Endothelial cell of umbilical vein (primary cell): ENCODE results near the gene PCDH9. TPM values are rescaled to one million over a fixed set of nuclear protein-coding genes. Genes with fewer than 3 reads are reported as not detected.

ENCODE experiments used
- BruUV-seq: library from RNA; stranded (reverse); fragments of 400-500 nt; replicated peaks from 2 replicates; lab custom pipeline; 2021; lab: Mats Ljungman, UMichigan
- CTCF ChIA-PET: fragments of 300-600, 350-600 bp; sonication (Branson Sonifier 250); formaldehyde crosslinking; loops from one replicate; lab custom pipeline; 2021; ENCODE audit warnings: antibody characterized with exemption, inconsistent platforms; lab: Charles Lee
- POLR2A ChIA-PET: fragments of 300-600, 350-600 bp; sonication (Branson Sonifier 250); formaldehyde crosslinking; loops from one replicate; lab custom pipeline; 2021; ENCODE audit warnings: antibody characterized with exemption, inconsistent platforms; lab: Charles Lee
- DNase-seq: peaks from one replicate; pipeline ENCODE4 v3.0.0-alpha.2; 2011; ENCODE audit warnings: low read depth, low spot score
- FAIRE-seq: peaks from 2 replicates; lab custom pipeline; 2011; peaks lifted over from hg19 to GRCh38; lab: Jason Lieb, UNC
- H2AFZ ChIP-seq: 2 replicates; pipeline ENCODE4 v1.6.0; 2012; ENCODE audit warnings: low read depth, low read length, control low read depth, inconsistent platforms
- H3K27ac ChIP-seq: 2 replicates; pipeline ENCODE4 v1.5.1; 2011; ENCODE audit warnings: low read depth, mild to moderate bottlenecking, control low read depth, low read length, moderate library complexity; ENCODE audit not compliant: insufficient read depth
- H3K27me3 ChIP-seq, 2 experiments: 2 replicates each; pipeline versions ENCODE4 v1.6.0 to v1.6.1; 2011; ENCODE audit warnings: low read length in 2 of 2, mixed read lengths in 1 of 2; ENCODE audit not compliant: control insufficient read depth in 2 of 2, insufficient read depth in 2 of 2
- H3K36me3 ChIP-seq, 2 experiments: 2 replicates in 1 of 2; 3 replicates in 1 of 2; pipeline ENCODE4 v1.5.1; 2011; ENCODE audit warnings: low read length in 2 of 2, mild to moderate bottlenecking in 1 of 2, moderate library complexity in 1 of 2; ENCODE audit not compliant: control insufficient read depth in 2 of 2, insufficient read depth in 2 of 2; ENCODE audit errors: extremely low read depth in 1 of 2
- H3K4me1 ChIP-seq: 3 replicates; pipeline ENCODE4 v1.5.1; 2011; ENCODE audit warnings: mild to moderate bottlenecking, low read length; ENCODE audit not compliant: control insufficient read depth, insufficient read depth; ENCODE audit errors: extremely low read depth
- H3K4me2 ChIP-seq: 2 replicates; pipeline ENCODE4 v1.6.1; 2011; ENCODE audit warnings: low read length, control low read depth, mixed read lengths; ENCODE audit not compliant: insufficient read depth
- H3K4me3 ChIP-seq, 3 experiments: fragments of 200-600 bp in 1 of 3; sonication (generic), shearing (Covaris generic) in 1 of 3; replicated peaks in 1 of 3; 2 replicates each; pipeline ENCODE4 v1.5.1; 2011 to 2016; ENCODE audit warnings: control low read depth in 3 of 3, low read length in 3 of 3, mild to moderate bottlenecking in 2 of 3, inconsistent platforms in 1 of 3, low read depth in 1 of 3, moderate library complexity in 1 of 3; ENCODE audit not compliant: insufficient read depth in 1 of 3
- H3K79me2 ChIP-seq: 2 replicates; pipeline ENCODE4 v1.6.0; 2012; ENCODE audit warnings: low read length, inconsistent platforms; ENCODE audit not compliant: control insufficient read depth, insufficient read depth
- H3K9ac ChIP-seq: replicated peaks from 2 replicates; pipeline ENCODE3; 2011; ENCODE audit warnings: low read length, control low read depth; ENCODE audit not compliant: insufficient read depth; ENCODE audit errors: extremely low read depth
- H3K9me1 ChIP-seq: replicated peaks from 3 replicates; pipeline ENCODE4 v1.6.0; 2011; ENCODE audit warnings: mild to moderate bottlenecking, low read length; ENCODE audit not compliant: control insufficient read depth, insufficient read depth; ENCODE audit errors: extremely low read depth
- H3K9me3 ChIP-seq: replicated peaks from 2 replicates; pipeline ENCODE4 v1.5.1; 2012; ENCODE audit warnings: low read length, inconsistent platforms; ENCODE audit not compliant: control insufficient read depth, insufficient read depth
- H4K20me1 ChIP-seq: replicated peaks from 2 replicates; pipeline ENCODE3; 2011; ENCODE audit warnings: mild to moderate bottlenecking, low read length; ENCODE audit not compliant: control insufficient read depth, insufficient read depth; ENCODE audit errors: extremely low read depth
- CTCF ChIP-seq, 2 donors: IDR thresholded peaks; 1 replicate in 1 of 2; 2 replicates in 1 of 2; pipeline ENCODE4 v1.5.1; 2011; ENCODE audit warnings: low read length in 2 of 2, mild to moderate bottlenecking in 2 of 2, moderate library complexity in 2 of 2, control low read depth in 1 of 2, inconsistent platforms in 1 of 2, low read depth in 1 of 2; ENCODE audit not compliant: insufficient read depth in 1 of 2; ENCODE audit errors: extremely low read depth in 1 of 2
- EZH2 ChIP-seq: IDR thresholded peaks from 2 replicates; pipeline ENCODE4 v1.6.1; 2012; ENCODE audit warnings: borderline replicate concordance, low read depth, mild to moderate bottlenecking, moderate library complexity, low read length, inconsistent platforms; ENCODE audit not compliant: severe bottlenecking
- FOS ChIP-seq: IDR thresholded peaks from 2 replicates; pipeline ENCODE4 v1.6.1; 2011; ENCODE audit warnings: mild to moderate bottlenecking, low read length, moderate library complexity, borderline replicate concordance; ENCODE audit not compliant: insufficient read depth
- GATA2 ChIP-seq: IDR thresholded peaks from 2 replicates; pipeline ENCODE4 v1.7.0; 2011; ENCODE audit warnings: low read depth, mild to moderate bottlenecking, moderate library complexity, mixed read lengths, low read length; ENCODE audit not compliant: insufficient read length, insufficient read depth
- JUN ChIP-seq: IDR thresholded peaks from 2 replicates; pipeline ENCODE4 v1.6.1; 2011; ENCODE audit warnings: borderline replicate concordance, low read depth; ENCODE audit not compliant: insufficient read length, insufficient read depth
- MAX ChIP-seq: IDR thresholded peaks from 2 replicates; pipeline ENCODE4 v1.6.1; 2011; ENCODE audit not compliant: insufficient read depth, insufficient read length
- MYC ChIP-seq: IDR thresholded peaks from one replicate; pipeline ENCODE4 v1.6.1; 2011; ENCODE audit warnings: mild to moderate bottlenecking, low read depth, low read length
- POLR2A ChIP-seq: IDR thresholded peaks from 2 replicates; pipeline ENCODE4 v1.6.1; 2012; ENCODE audit warnings: low read depth, mild to moderate bottlenecking, control low read depth, low read length
- POLR2AphosphoS5 ChIP-seq: IDR thresholded peaks from 2 replicates; pipeline ENCODE4 v1.6.1; 2012; ENCODE audit warnings: low read depth, mild to moderate bottlenecking, control low read depth, low read length, moderate library complexity; ENCODE audit not compliant: insufficient read depth
- dilution Hi-C: fragments of 300-500 bp; cut with MboI; formaldehyde crosslinking; loops from one replicate; pipeline ENCODE4 v1.15.0; 2019; ENCODE audit warnings: low sequenced_read_pairs; ENCODE audit not compliant: extremely low pct_ligation_motif_present
- intact Hi-C: fragments of 100-400 bp; cut with micrococcal nuclease; formaldehyde crosslinking; loops from one replicate; pipeline ENCODE4 v1.10.0; 2022
- polyA plus RNA-seq, 4 experiments: library from polyadenylated mRNA; depleted of rRNA in 3 of 4; stranded (reverse) in 3 of 4; unstranded in 1 of 4; fragments of >200 nt; gene quantifications; 2 replicates each; pipeline versions ENCODE4 v1.2.1 to v1.2.3, GENCODE V29; 2011 to 2012; ENCODE audit warnings: missing spikeins in 1 of 4
- total RNA-seq: library from RNA; stranded (reverse); gene quantifications from 2 replicates; pipeline ENCODE4 v1.2.3, GENCODE V29; 2021

Gene PCDH9
- total and polyA plus RNA-seq, 2 donors (not counting 3 experiments of a cell fraction or from before 2014, with no cell fraction given): 1.1 to 5.2 TPM

- Histone ChIP-seq H4K20me1 (no peaks in the 10 kb centered on the region), H2AFZ (no peak overlapping the region), H3K4me2 (no peak overlapping the region), H3K9me1 (no peaks in the 10 kb centered on the region), H3K9ac (no peak overlapping the region), H3K27ac (no peak overlapping the region), H3K4me1 (peaks cover 5% of the 10 kb centered on the region), H3K27me3 (no peaks in the 10 kb centered on the region), H3K9me3 (no peaks in the 10 kb centered on the region), H3K4me3 (no peak overlapping the region), H3K79me2 (no peaks in the 10 kb centered on the region), H3K36me3 (no peaks in the 10 kb centered on the region)
- FAIRE-seq (no peak), DNase-seq (no peak)
- dilution Hi-C loops (no loop called here), intact Hi-C loops (no loop called here)
- ChIA-PET CTCF (interaction anchor here (0.9 to 1.1 kb wide), 2 partner anchors 616 to 1578 kb away, joined by 3 to 4 read pairs; no protein-coding TSS in a partner anchor), POLR2A (no interaction called here)
- TF ChIP-seq CTCF (IDR thresholded peaks at IDR 0.05; ENCODE audit: extremely low read depth in 1 of 2, insufficient read depth in 1 of 2, low read depth in 1 of 2, low read length in 2 of 2) (no peak), POLR2A (no peak), GATA2 (no peak)
- BruUV-seq: no TSS peak
Measured at GRCh38 chr13:67235265-67235664, 5.1 kb upstream of the PCDH9 start.

GRCh38 chr13:67232384-67232783 is 2.2 kb upstream of the PCDH9 start:
- TF ChIP-seq POLR2A (no peak), CTCF (IDR thresholded peaks at IDR 0.05; ENCODE audit: extremely low read depth in 1 of 2, insufficient read depth in 1 of 2, low read depth in 1 of 2, low read length in 2 of 2) (no peak), POLR2AphosphoS5 (no peak), MAX (no peak), JUN (no peak), EZH2 (no peak), FOS (no peak), MYC (no peak), GATA2 (no peak)
- DNase-seq: no peak
- Histone ChIP-seq H3K9ac (no peak overlapping the region), H4K20me1 (no peaks in the 10 kb centered on the region), H3K36me3 (no peaks in the 10 kb centered on the region), H2AFZ (no peak overlapping the region), H3K4me1 (peaks cover 14% of the 10 kb centered on the region), H3K9me3 (no peaks in the 10 kb centered on the region), H3K4me2 (no peak overlapping the region), H3K27ac (no peak overlapping the region), H3K79me2 (no peaks in the 10 kb centered on the region), H3K9me1 (no peaks in the 10 kb centered on the region), H3K4me3 (no peak overlapping the region), H3K27me3 (no peaks in the 10 kb centered on the region)
- no peak for FAIRE-seq
- POLR2A ChIA-PET: interaction anchor here (0.6 kb wide), 1 partner anchor 42 kb away, joined by 5 read pairs; no protein-coding TSS in a partner anchor
- dilution Hi-C loops (no loop called here), intact Hi-C loops (loop anchor here (5.0 kb wide), 3 partner anchors 305 to 740 kb away; no protein-coding TSS in a partner anchor)
- no TSS peak for BruUV-seq
- CTCF ChIA-PET: interaction anchor here (0.7 to 1.6 kb wide), 5 partner anchors 8 to 614 kb away, joined by 3 to 5 read pairs (median 3); no protein-coding TSS in a partner anchor
